ENCODE data around the gene KRT36.

- TF ChIP-seq POLR2A (IDR thresholded peaks at IDR 0.05) = no peak
- TF ChIP-seq, protein P1, sequence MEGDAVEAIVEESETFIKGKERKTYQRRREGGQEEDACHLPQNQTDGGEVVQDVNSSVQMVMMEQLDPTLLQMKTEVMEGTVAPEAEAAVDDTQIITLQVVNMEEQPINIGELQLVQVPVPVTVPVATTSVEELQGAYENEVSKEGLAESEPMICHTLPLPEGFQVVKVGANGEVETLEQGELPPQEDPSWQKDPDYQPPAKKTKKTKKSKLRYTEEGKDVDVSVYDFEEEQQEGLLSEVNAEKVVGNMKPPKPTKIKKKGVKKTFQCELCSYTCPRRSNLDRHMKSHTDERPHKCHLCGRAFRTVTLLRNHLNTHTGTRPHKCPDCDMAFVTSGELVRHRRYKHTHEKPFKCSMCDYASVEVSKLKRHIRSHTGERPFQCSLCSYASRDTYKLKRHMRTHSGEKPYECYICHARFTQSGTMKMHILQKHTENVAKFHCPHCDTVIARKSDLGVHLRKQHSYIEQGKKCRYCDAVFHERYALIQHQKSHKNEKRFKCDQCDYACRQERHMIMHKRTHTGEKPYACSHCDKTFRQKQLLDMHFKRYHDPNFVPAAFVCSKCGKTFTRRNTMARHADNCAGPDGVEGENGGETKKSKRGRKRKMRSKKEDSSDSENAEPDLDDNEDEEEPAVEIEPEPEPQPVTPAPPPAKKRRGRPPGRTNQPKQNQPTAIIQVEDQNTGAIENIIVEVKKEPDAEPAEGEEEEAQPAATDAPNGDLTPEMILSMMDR (IDR thresholded peaks at IDR 0.05) = no peak
Measured at GRCh38 chr17:41448506-41448905, 41.2 kb downstream of the KRT36 start.

Data from stomach (tissue), 4 donors.